Thoracic aorta (tissue), 2 donors: Measurements from ENCODE around the gene GPC6. TPM values are rescaled to one million over a fixed set of nuclear protein-coding genes. Genes with fewer than 3 reads are reported as not detected.

Experiments used
- ATAC-seq: fragments of 150-250 bp; one replicate; pipeline ENCODE4 v1.8.0; 2017; ENCODE audit warnings: low read depth; ENCODE audit not compliant: insufficient number of reproducible peaks, low FRiP score
- DNase-seq: peaks from one replicate; pipeline ENCODE4 v3.0.0-alpha.2; 2020; ENCODE audit warnings: low spot score
- H3K27ac ChIP-seq, 2 donors: fragments of 200-600 bp; sonication (generic); 1 replicate in 1 of 2; 2 replicates in 1 of 2; pipeline ENCODE4 v1.5.1; 2016; ENCODE audit warnings: mild to moderate bottlenecking in 2 of 2, moderate library complexity in 2 of 2
- H3K27me3 ChIP-seq: fragments of 200-600 bp; sonication (generic); replicated peaks from 2 replicates; pipeline ENCODE4 v1.6.0; 2016; ENCODE audit warnings: mild to moderate bottlenecking; ENCODE audit not compliant: insufficient read depth
- H3K36me3 ChIP-seq: fragments of 200-600 bp; sonication (generic); one replicate; pipeline ENCODE4 v1.5.1; 2016
- H3K4me1 ChIP-seq, 2 donors: fragments of 200-600 bp; sonication (generic); 1 replicate in 1 of 2; 2 replicates in 1 of 2; pipeline versions ENCODE4 v1.5.1 to v1.6.0; 2016; ENCODE audit warnings: low read depth in 2 of 2, mild to moderate bottlenecking in 1 of 2; ENCODE audit not compliant: control insufficient read depth in 1 of 2
- H3K4me3 ChIP-seq: fragments of 200-600 bp; sonication (generic); 2 replicates; pipeline ENCODE4 v1.5.1; 2016; ENCODE audit warnings: mild to moderate bottlenecking
- H3K9me3 ChIP-seq: fragments of 200-600 bp; sonication (generic); 2 replicates; pipeline ENCODE4 v1.5.1; 2016
- total RNA-seq, 2 donors: library from RNA; depleted of rRNA; stranded (reverse); fragments of >200 nt; gene quantifications; one replicate each; pipeline versions ENCODE4 v1.1.0 to v1.2.3, GENCODE V29; 2016
- TF ChIP-seq, protein P1 (sequence below): fragments of 200-600 bp; sonication (generic); IDR thresholded peaks from one replicate; pipeline ENCODE4 v1.5.1; 2019; ENCODE audit warnings: antibody characterized with exemption

The GPC6 gene
- total RNA-seq, 2 donors from 2014 or later, result 34.9 to 56.4 TPM

GRCh38 chr13:94232161-94232950 is 1005.7 kb downstream of the GPC6 start:
- no peak overlapping the region for H3K4me3 ChIP-seq
- TF ChIP-seq, protein P1, sequence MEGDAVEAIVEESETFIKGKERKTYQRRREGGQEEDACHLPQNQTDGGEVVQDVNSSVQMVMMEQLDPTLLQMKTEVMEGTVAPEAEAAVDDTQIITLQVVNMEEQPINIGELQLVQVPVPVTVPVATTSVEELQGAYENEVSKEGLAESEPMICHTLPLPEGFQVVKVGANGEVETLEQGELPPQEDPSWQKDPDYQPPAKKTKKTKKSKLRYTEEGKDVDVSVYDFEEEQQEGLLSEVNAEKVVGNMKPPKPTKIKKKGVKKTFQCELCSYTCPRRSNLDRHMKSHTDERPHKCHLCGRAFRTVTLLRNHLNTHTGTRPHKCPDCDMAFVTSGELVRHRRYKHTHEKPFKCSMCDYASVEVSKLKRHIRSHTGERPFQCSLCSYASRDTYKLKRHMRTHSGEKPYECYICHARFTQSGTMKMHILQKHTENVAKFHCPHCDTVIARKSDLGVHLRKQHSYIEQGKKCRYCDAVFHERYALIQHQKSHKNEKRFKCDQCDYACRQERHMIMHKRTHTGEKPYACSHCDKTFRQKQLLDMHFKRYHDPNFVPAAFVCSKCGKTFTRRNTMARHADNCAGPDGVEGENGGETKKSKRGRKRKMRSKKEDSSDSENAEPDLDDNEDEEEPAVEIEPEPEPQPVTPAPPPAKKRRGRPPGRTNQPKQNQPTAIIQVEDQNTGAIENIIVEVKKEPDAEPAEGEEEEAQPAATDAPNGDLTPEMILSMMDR, result no peak
- no peaks in the 10 kb centered on the region for H3K27me3 ChIP-seq
- no peak overlapping the region for H3K27ac ChIP-seq
- H3K4me1 ChIP-seq, result peaks cover 0 to 11% of the 10 kb centered on the region in 2 donors
- no peaks in the 10 kb centered on the region for H3K36me3 ChIP-seq
- H3K9me3 ChIP-seq, result no peaks in the 10 kb centered on the region
- no peak for DNase-seq
- ATAC-seq, result no peak

- H3K27me3 ChIP-seq, result no peaks in the 10 kb centered on the region
- DNase-seq, result no peak
- no peaks in the 10 kb centered on the region for H3K36me3 ChIP-seq
- H3K4me1 ChIP-seq, result peaks cover 0 to 11% of the 10 kb centered on the region in 2 donors
- no peaks in the 10 kb centered on the region for H3K9me3 ChIP-seq
- no peak overlapping the region for H3K27ac ChIP-seq
- TF ChIP-seq, protein P1, result no peak
- ATAC-seq, result no peak
- H3K4me3 ChIP-seq, result peak overlapping the region; percentile 40
These were observed 1006.3 kb downstream of the GPC6 start for GRCh38 chr13:94232956-94233355.

GRCh38 chr13:94233401-94233800 is 1006.8 kb downstream of the GPC6 start:
- H3K9me3 ChIP-seq, result no peaks in the 10 kb centered on the region
- H3K36me3 ChIP-seq, result no peaks in the 10 kb centered on the region
- peak overlapping the region; percentile 40 for H3K4me3 ChIP-seq
- DNase-seq (no peak), ATAC-seq (no peak)
- TF ChIP-seq, protein P1, result no peak
- H3K4me1 ChIP-seq, result peaks cover 0 to 11% of the 10 kb centered on the region in 2 donors
- H3K27me3 ChIP-seq, result no peaks in the 10 kb centered on the region
- no peak overlapping the region for H3K27ac ChIP-seq

- H3K27ac ChIP-seq, result no peak overlapping the region
- ATAC-seq, result no peak
These were observed 1007.2 kb downstream of the GPC6 start for GRCh38 chr13:94233837-94234236.

DNA sequence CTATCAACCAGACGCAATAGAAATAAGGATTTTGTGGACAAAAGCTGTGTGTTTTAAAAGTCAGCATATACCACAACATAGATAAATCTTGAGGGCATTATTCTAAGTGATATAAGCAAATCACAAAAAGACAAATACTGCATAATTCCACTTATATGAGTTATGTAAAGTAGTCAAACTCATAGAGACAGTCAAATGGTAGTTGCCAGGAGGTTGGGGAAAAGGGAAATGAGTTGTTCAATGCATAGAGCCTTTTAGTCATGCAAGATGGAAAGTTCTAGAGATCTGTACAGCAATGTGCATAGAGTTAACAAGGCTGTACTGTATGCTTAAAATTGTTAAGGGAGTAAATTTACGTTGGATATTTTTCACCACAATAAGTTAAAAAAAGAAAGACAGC is 1008.1 kb downstream of the GPC6 start:
- TF ChIP-seq, protein P1, result no peak
- no peak for ATAC-seq
- DNase-seq, result no peak
- H3K27ac ChIP-seq, result no peak overlapping the region
- H3K4me1 ChIP-seq, result peaks cover 0 to 11% of the 10 kb centered on the region in 2 donors
- H3K4me3 ChIP-seq, result no peak overlapping the region
- H3K9me3 ChIP-seq, result no peaks in the 10 kb centered on the region
- H3K36me3 ChIP-seq, result no peaks in the 10 kb centered on the region
- H3K27me3 ChIP-seq, result no peaks in the 10 kb centered on the region

More at GRCh38 chr13:94233837-94234236, 1007.2 kb downstream of the GPC6 start:
- H3K27me3 ChIP-seq, result no peaks in the 10 kb centered on the region
- no peak for DNase-seq
- H3K9me3 ChIP-seq, result no peaks in the 10 kb centered on the region
- no peaks in the 10 kb centered on the region for H3K36me3 ChIP-seq
- TF ChIP-seq, protein P1, result no peak
- H3K4me1 ChIP-seq, result peaks cover 0 to 11% of the 10 kb centered on the region in 2 donors
- H3K4me3 ChIP-seq, result no peak overlapping the region
